Stimulated activated effector memory CD8-positive, alpha-beta T cell treated with anti-CD3 and anti-CD28 coated beads, Interleukin-12 subunit alpha, Interleukin-12 subunit beta, amount 100 ng/mL, for 72 hours (primary cell): ENCODE results near the gene DSP.

Experiments used
- ATAC-seq: fragments of 150-1000 bp; cut with Tn5 transposase; 2 replicates; pipeline ENCODE4 v1.10.0; 2021
- DNase-seq, 2 donors: peaks; one replicate each; pipeline ENCODE4 v3.0.0; 2021 to 2022; ENCODE audit warnings: low spot score in 2 of 2
- H3K27ac Mint-ChIP-seq: one replicate; pipeline ENCODE4 v1.8.0; 2022; ENCODE audit warnings: mild to moderate bottlenecking, mixed read lengths
- H3K36me3 Mint-ChIP-seq: one replicate; pipeline ENCODE4 v1.8.0; 2022; ENCODE audit warnings: mild to moderate bottlenecking, mixed read lengths
- H3K4me1 Mint-ChIP-seq: one replicate; pipeline ENCODE4 v1.8.0; 2022; ENCODE audit warnings: mixed read lengths
- H3K4me3 Mint-ChIP-seq: one replicate; pipeline ENCODE4 v1.8.0; 2022; ENCODE audit warnings: mild to moderate bottlenecking, mixed read lengths
- H3K9me3 Mint-ChIP-seq: one replicate; pipeline ENCODE4 v1.8.0; 2022; ENCODE audit warnings: mixed read lengths

DSP gene

GRCh38 chr6:7589949-7590917 is 48.8 kb downstream of the DSP start, which contains the start of gene SNRNP48:
TSS of gene SNRNP48 (plus strand) at chr6:7590198. CDS start at chr6:7590258, 60 bp downstream.
- Mint-ChIP-seq H3K4me1 (peaks cover 43% of the 10 kb centered on the region), H3K9me3 (no peaks in the 10 kb centered on the region), H3K4me3 (peak within 1 kb of the TSS; percentile 99), H3K36me3 (peaks cover 25% of the 10 kb centered on the region), H3K27ac (peak within 1 kb of the TSS; percentile 98)
- ATAC-seq (peak; percentile 99), DNase-seq (peak; percentile 83 to 95)

- ATAC-seq (no peak), DNase-seq (no peak)
- H3K9me3 Mint-ChIP-seq, result no peaks in the 10 kb centered on the region
- H3K27ac Mint-ChIP-seq, result peak overlapping the region; percentile 98
- peaks cover 32% of the 10 kb centered on the region for H3K36me3 Mint-ChIP-seq
- H3K4me1 Mint-ChIP-seq, result peaks cover 43% of the 10 kb centered on the region
- peak overlapping the region; percentile 99 for H3K4me3 Mint-ChIP-seq
Observed at GRCh38 chr6:7590918-7591302, 49.4 kb downstream of the DSP start.

- no peaks in the 10 kb centered on the region for H3K9me3 Mint-ChIP-seq
- peaks cover 40% of the 10 kb centered on the region for H3K36me3 Mint-ChIP-seq
- H3K4me3 Mint-ChIP-seq, result peak overlapping the region; percentile 99
- peaks cover 43% of the 10 kb centered on the region for H3K4me1 Mint-ChIP-seq
- ATAC-seq, result no peak
- no peak for DNase-seq
- peak overlapping the region; percentile 24 for H3K27ac Mint-ChIP-seq
Observed at GRCh38 chr6:7591770-7592169, 50.3 kb downstream of the DSP start.

- H3K27ac Mint-ChIP-seq, result peak overlapping the region; percentile 24
- H3K9me3 Mint-ChIP-seq, result no peaks in the 10 kb centered on the region
- peaks cover 55% of the 10 kb centered on the region for H3K36me3 Mint-ChIP-seq
- ATAC-seq (no peak), DNase-seq (no peak)
- H3K4me1 Mint-ChIP-seq, result peaks cover 43% of the 10 kb centered on the region
- no peak overlapping the region for H3K4me3 Mint-ChIP-seq
Observed at GRCh38 chr6:7593229-7593628, 51.8 kb downstream of the DSP start.

GRCh38 chr6:7594579-7595125 is 53.2 kb downstream of the DSP start:
- Mint-ChIP-seq H3K4me3 (no peak overlapping the region), H3K36me3 (peaks cover 69% of the 10 kb centered on the region), H3K4me1 (peaks cover 37% of the 10 kb centered on the region), H3K27ac (no peak overlapping the region), H3K9me3 (no peaks in the 10 kb centered on the region)
- no peak for ATAC-seq
- DNase-seq, result no peak

GRCh38 chr6:7604003-7604402 is 62.5 kb downstream of the DSP start:
- no peak overlapping the region for H3K4me3 Mint-ChIP-seq
- H3K4me1 Mint-ChIP-seq, result peaks cover 7% of the 10 kb centered on the region
- no peaks in the 10 kb centered on the region for H3K9me3 Mint-ChIP-seq
- DNase-seq (no peak), ATAC-seq (no peak)
- H3K36me3 Mint-ChIP-seq, result peaks cover 100% of the 10 kb centered on the region
- peak overlapping the region; percentile 9 for H3K27ac Mint-ChIP-seq

GRCh38 chr6:7604506-7604905 is 63.0 kb downstream of the DSP start:
- H3K36me3 Mint-ChIP-seq, result peaks cover 100% of the 10 kb centered on the region
- DNase-seq (no peak), ATAC-seq (peak; percentile 86)
- no peak overlapping the region for H3K4me3 Mint-ChIP-seq
- peaks cover 7% of the 10 kb centered on the region for H3K4me1 Mint-ChIP-seq
- no peak overlapping the region for H3K27ac Mint-ChIP-seq
- H3K9me3 Mint-ChIP-seq, result no peaks in the 10 kb centered on the region

GRCh38 chr6:7615611-7616383 is 74.3 kb downstream of the DSP start:
- no peak for DNase-seq
- Mint-ChIP-seq H3K27ac (no peak overlapping the region), H3K9me3 (no peaks in the 10 kb centered on the region), H3K36me3 (peaks cover 2% of the 10 kb centered on the region), H3K4me1 (peaks cover 17% of the 10 kb centered on the region), H3K4me3 (no peak overlapping the region)
- peak; percentile 47 for ATAC-seq

- ATAC-seq (peak; percentile 75), DNase-seq (no peak)
- Mint-ChIP-seq H3K27ac (peak overlapping the region; percentile 75), H3K4me1 (peaks cover 17% of the 10 kb centered on the region), H3K9me3 (no peaks in the 10 kb centered on the region), H3K4me3 (no peak overlapping the region), H3K36me3 (no peaks in the 10 kb centered on the region)
Observed at GRCh38 chr6:7617801-7618764, 76.6 kb downstream of the DSP start.

- H3K27ac Mint-ChIP-seq, result no peak overlapping the region
- no peaks in the 10 kb centered on the region for H3K36me3 Mint-ChIP-seq
- no peak for ATAC-seq
- DNase-seq, result no peak
- peaks cover 11% of the 10 kb centered on the region for H3K4me1 Mint-ChIP-seq
- no peaks in the 10 kb centered on the region for H3K9me3 Mint-ChIP-seq
- H3K4me3 Mint-ChIP-seq, result no peak overlapping the region
Observed at GRCh38 chr6:7621761-7622160, 80.3 kb downstream of the DSP start.

GRCh38 chr6:7624796-7625710 is 83.6 kb downstream of the DSP start:
- Mint-ChIP-seq H3K27ac (no peak overlapping the region), H3K36me3 (no peaks in the 10 kb centered on the region), H3K4me1 (no peaks in the 10 kb centered on the region), H3K9me3 (no peaks in the 10 kb centered on the region), H3K4me3 (no peak overlapping the region)
- no peak for ATAC-seq
- no peak for DNase-seq

- no peak overlapping the region for H3K4me3 Mint-ChIP-seq
- H3K9me3 Mint-ChIP-seq, result no peaks in the 10 kb centered on the region
- no peak overlapping the region for H3K27ac Mint-ChIP-seq
- H3K36me3 Mint-ChIP-seq, result no peaks in the 10 kb centered on the region
- DNase-seq (no peak), ATAC-seq (no peak)
- no peaks in the 10 kb centered on the region for H3K4me1 Mint-ChIP-seq
Observed at GRCh38 chr6:7628479-7628878, 87.0 kb downstream of the DSP start.

GRCh38 chr6:7628909-7629308 is 87.4 kb downstream of the DSP start:
- Mint-ChIP-seq H3K27ac (no peak overlapping the region), H3K4me3 (no peak overlapping the region), H3K9me3 (no peaks in the 10 kb centered on the region), H3K36me3 (no peaks in the 10 kb centered on the region), H3K4me1 (no peaks in the 10 kb centered on the region)
- ATAC-seq, result no peak
- no peak for DNase-seq

- Mint-ChIP-seq H3K36me3 (no peaks in the 10 kb centered on the region), H3K4me1 (no peaks in the 10 kb centered on the region), H3K27ac (no peak overlapping the region), H3K4me3 (no peak overlapping the region), H3K9me3 (no peaks in the 10 kb centered on the region)
- no peak for DNase-seq
- ATAC-seq, result no peak
Observed at GRCh38 chr6:7629321-7629720, 87.8 kb downstream of the DSP start.
